Measurements from ENCODE around the gene HOXA3. TPM values are rescaled to one million over a fixed set of nuclear protein-coding genes. Genes with fewer than 3 reads are reported as not detected.

Gene HOXA3
- total and polyA plus RNA-seq, 9 of the 15 experiments (the other 6 are each of a cell fraction or from before 2014, with no cell fraction given): 0.04 to 0.13 TPM; not detected in 7

GRCh38 chr7:27064159-27064558 lies 88.2 kb downstream of the HOXA3 start:
- no peaks in the 10 kb centered on the region for H3K36me3 ChIP-seq (ENCODE audit: control insufficient read depth, insufficient read depth, low read length)
- no peak for ATAC-seq
- CTCF ChIA-PET (ENCODE audit: low intra/inter-chr PET ratio): no interaction called here
- no peak for DNase-seq (ENCODE audit: extremely low read depth in 1 of 4, low spot score in 3 of 4)
- intact Hi-C loops (cut with micrococcal nuclease) (no loop called here), in situ Hi-C loops (cut with MboI) (no loop called here)
- no peak overlapping the region for H3K4me2 ChIP-seq (ENCODE audit: insufficient read depth, low read length)
- no peaks in the 10 kb centered on the region for H3K79me2 ChIP-seq (ENCODE audit: control insufficient read depth, insufficient read depth, low read length)
- BruUV-seq (replicated peaks): no TSS peak
- H3K9me3 ChIP-seq (replicated peaks; ENCODE audit: control insufficient read depth, insufficient read depth, low read depth, low read length): no peaks in the 10 kb centered on the region
- no peak overlapping the region for H3K9ac ChIP-seq (ENCODE audit: insufficient read depth in 1 of 2, low read depth in 2 of 2, low read length in 2 of 2)
- no peak for FAIRE-seq
- WGBS (ENCODE audit: insufficient coverage, low coverage, missing lambda C conversion rate): 0% methylated on average over 1 of the region's 2 CpGs
- H3K9me1 ChIP-seq (ENCODE audit: control insufficient read depth, insufficient read depth, low read length): no peaks in the 10 kb centered on the region
- no peak overlapping the region for H3K27ac ChIP-seq (ENCODE audit: extremely low read depth, low read depth, low read length)
- no peak overlapping the region for H3K4me3 ChIP-seq
- no peaks in the 10 kb centered on the region; a peak in 3 of 5 replicates for H3K27me3 ChIP-seq (ENCODE audit: control insufficient read depth in 2 of 2, insufficient read depth in 2 of 2, low read length in 2 of 2)
- no peak overlapping the region for H2AFZ ChIP-seq (ENCODE audit: low read depth, low read length)
- H4K20me1 ChIP-seq (replicated peaks; ENCODE audit: control insufficient read depth, insufficient read depth, low read length): no peaks in the 10 kb centered on the region
- POLR2A ChIA-PET: no interaction called here
- H3K4me1 ChIP-seq (replicated peaks in 1 of 2; ENCODE audit: control insufficient read depth in 2 of 2, insufficient read depth in 2 of 2, low read length in 2 of 2): no peaks in the 10 kb centered on the region
- TF ChIP-seq RBBP5 (IDR thresholded peaks at IDR 0.05; ENCODE audit: borderline replicate concordance, insufficient read depth, low read length, poor library complexity, severe bottlenecking): no peak
- TF ChIP-seq CHAMP1 (IDR thresholded peaks at IDR 0.05): no peak
- no peak for TF ChIP-seq TBL1XR1 (IDR thresholded peaks at IDR 0.05; ENCODE audit: low read length in 2 of 2)
- TF ChIP-seq ESRRA (IDR thresholded peaks at IDR 0.05; ENCODE audit: borderline replicate concordance, low read depth): no peak
- TF ChIP-seq XRCC5 (IDR thresholded peaks at IDR 0.05; ENCODE audit: low read depth, low read length): no peak
- no peak for TF ChIP-seq TAF15 (IDR thresholded peaks at IDR 0.05; ENCODE audit: low read depth, low read length)
- no peak for TF ChIP-seq CTCFL (IDR thresholded peaks at IDR 0.05; ENCODE audit: borderline replicate concordance, insufficient read depth, low read depth, low read length, poor library complexity, severe bottlenecking)
- TF ChIP-seq ZNF311 (CRISPR knock-in tag; IDR thresholded peaks at IDR 0.05): no peak

All from K562 (cell line).